DMS153 treated with DMSO at 0.1 percent for 48 hours (cell line): ENCODE measurements around the gene EDDM3A.

Source experiments
- DNase-seq: peaks from one replicate; lab custom pipeline; 2025; ENCODE audit not compliant: unreplicated experiment; lab: John Stamatoyannopoulos, UW

The EDDM3A gene

DNA sequence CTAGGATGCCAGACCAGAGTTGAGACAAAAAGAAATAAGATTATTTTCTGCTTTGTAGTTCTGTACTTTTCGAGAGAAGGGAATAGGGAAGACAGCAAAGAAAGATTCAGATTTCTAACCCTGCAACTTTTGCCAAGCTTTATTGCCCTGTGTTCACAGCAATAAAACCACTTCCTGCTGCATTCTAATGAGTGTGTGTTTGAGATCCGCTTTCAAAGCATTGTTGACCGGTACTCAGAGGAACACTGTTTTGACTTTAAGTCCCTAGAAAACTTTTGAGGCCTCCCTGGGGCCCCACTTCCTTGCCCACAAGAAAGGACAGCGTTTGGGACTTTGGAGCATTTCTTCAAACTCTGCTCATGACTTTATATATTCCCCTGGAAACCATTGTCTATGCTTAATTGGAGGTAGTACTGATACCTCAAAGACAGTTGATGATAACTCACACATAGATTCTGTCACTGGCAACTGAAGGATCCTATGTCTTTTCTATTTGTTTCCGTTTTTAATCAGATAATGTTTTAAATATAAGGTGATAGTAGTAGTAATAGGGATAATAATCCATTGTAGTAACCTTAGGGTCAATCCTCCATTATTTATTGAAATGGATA lies 36.7 kb downstream of the EDDM3A start:
- peak; percentile 1 for DNase-seq

DNA sequence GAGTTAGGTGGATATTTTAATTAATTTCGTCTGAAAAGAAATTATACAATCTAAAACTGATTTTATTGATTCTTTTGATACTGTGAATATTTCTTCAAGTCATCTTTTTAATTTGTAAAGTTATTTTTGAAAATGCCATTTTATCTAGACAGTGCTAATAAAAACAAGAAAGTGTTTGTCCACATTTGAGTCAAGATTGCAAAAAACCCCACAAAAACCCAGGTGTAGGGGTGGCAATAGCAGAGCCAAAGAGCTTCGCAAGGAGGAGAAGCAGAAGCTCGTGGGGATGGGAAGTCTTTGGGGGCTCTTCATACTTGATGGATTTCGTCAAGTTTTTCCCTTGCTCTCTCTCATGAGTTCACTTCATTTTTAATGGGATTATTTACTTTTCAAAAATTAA lies 41.3 kb downstream of the EDDM3A start:
- no peak for DNase-seq

DNA sequence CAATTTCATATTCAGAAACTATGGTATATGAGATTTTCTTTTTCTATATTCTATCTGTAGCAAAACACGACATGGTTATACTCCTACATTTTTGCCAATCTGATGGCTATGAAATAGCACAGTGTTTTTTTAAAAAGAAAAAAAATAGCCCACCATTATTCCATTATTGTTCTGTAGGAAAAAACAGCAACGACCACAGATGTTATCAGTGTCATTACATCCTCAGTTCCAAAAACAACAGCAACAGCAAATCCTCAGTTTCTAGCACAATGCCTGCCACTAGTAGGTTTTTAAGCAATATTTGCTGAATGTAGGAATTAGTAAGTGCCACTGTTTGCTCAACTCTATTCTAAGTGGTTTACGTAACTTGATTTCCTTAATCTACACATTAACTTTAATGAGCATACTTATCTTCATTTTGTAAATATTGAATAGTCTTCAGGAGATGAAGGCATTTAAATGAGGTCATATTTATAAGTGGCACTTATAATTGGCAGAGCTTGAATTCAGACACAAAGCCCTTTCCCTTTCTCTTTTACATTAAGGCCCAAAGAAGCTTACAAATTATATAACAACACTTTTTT lies 43.6 kb downstream of the EDDM3A start:
- no peak for DNase-seq

DNA sequence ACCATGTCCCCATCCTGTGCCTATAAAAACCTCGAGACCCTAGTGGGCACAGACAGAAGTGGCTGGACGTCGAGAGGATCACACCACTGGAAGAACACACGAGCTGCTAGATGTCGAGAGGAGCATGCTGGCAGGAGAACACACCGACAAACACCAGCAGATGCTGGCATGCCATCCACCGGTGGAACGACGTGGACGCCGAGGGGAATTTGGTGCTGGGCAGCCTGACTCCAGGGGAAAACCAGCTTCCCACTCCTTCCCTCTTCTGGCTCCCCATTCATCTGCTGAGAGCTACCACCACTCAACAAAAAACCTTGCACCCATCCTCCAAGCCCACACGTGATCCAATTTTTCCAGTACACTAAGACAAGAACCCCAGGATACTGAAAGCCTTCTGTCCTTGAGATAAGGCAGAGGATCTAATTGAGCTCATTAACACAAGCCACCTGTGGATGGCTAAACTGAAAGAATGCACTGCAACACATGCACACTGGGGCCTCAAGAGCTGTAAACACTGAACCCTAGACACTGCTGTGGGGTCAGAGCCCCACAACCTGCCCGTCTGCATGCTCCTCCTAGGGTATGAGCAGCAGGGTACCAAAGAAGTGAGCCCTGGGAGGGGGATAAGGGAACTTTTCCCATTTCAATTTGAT lies 44.9 kb downstream of the EDDM3A start:
- DNase-seq = no peak

DNA sequence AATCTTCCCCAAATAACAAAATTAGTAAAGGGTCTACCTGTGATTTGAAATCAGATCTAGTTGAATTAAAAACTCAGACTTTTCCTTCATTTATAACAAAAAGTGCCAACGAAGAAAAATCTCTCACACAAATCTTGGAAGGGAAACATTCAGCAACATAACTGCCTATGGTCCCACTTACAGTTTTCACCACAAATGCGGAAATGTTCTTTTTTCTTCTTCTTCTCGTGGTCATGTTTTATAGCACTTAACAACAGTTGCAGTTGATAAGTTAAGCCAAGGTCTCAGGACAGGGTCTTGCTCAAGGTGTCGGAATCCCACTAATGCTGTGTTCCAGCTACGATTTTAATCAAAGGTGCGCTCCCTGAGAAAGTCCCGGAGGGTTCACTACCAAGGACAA lies 45.5 kb downstream of the EDDM3A start:
- no peak for DNase-seq

DNA sequence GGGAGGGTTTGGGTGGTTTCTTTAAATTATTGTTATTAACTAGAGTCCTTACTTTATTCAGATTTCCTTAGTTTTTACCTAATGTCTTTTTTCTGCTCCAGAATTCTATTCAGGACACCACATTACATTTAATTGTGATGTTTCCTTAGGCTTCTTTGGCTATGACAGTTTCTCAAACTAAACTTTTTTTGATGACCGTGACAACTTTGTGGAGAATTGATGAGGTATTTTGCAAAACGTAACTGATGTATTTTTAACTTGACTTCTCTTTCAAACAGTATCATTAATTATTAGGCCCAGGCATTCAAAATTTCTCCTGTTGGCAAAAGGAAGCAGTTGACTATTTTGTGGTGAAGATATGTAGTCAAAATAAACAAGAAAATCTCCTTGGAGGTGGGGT lies 45.9 kb downstream of the EDDM3A start:
- no peak for DNase-seq

DNA sequence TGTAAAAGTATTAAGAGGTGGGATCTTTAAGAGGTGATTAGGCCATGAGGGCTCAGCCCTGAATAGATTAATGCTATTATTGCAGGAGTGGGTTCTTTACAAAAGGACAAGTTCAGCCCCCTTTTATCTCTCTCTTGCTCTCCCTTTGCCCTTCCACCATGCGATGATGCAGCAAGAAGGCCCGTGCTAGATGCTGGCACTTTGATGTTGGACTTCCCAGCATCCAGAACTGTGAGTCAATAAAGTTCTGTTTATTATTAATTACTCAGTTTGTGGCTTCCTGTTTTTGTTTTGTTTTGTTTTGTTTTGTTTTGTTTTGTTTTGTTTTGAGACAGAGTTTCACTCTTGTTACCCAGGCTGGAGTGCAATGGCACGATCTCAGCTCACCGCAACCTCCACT lies 46.9 kb downstream of the EDDM3A start:
- no peak for DNase-seq

DNA sequence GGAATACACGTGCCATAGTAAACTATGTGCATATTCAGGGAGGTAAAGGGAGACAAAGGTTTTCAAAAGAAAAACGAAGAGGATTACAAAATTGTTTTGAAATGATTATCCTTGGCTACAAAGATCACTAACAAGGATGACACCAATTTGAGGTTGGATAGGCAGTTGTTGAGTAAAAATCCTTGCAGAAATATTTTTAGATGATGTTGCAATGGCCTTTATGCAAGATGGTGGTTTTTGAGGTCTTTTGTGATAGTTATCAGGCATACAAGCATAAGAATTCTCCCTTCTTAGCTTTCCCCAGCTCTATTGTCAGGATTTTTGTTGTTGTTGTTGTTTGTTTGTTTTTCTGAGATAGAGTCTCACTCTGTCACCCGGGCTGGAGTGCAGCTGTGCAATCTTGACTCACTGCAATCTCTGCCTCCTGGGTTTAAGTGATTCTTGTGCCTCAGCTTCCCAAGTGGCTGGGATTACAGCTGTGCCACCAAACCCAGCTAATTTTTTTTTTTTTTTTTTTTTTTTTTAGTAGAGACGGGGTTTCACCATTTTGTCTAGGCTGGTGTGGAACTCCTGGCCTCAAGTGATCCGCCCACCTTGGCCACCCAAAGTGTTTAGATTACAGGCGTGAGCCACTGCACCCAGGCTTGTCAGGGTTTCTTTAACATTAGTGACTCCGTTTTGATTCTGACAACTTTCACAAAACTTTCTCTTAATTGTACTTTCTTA lies 49.1 kb downstream of the EDDM3A start:
- DNase-seq = no peak

DNA sequence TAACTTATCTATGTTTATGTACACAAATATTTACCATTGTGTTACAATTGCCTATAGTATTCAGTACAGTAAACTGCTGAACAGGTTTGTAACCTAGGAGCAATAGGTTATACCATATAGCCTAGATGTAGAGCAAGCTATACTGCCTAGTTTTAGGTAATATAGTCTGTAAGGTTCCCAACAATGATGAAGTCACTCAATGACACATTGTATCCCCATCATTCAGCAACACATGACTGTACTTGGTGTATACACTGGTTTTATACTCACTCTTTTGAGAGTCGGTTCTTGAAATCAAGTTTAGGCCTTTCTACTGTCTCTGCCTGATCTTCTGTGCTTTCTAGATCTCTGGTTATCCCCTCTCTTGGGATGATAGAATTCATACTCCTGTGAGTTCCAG lies 51.5 kb downstream of the EDDM3A start:
- no peak for DNase-seq
